Neural cell (in vitro differentiated cells): Measurements from ENCODE around the gene PHLPP2.

Experiments
- EP300 ChIP-seq: fragments of 450-650 bp; conservative IDR thresholded peaks from 2 replicates; pipeline ENCODE4 v1.6.1; 2014; ENCODE audit warnings: antibody characterized with exemption, mild to moderate bottlenecking, moderate library complexity; ENCODE audit not compliant: poor library complexity, severe bottlenecking
- EZH2 ChIP-seq: fragments of 200-600, 300-800 bp; shearing (Covaris generic), sonication (generic); IDR thresholded peaks from 2 replicates; pipeline ENCODE4 v1.6.1; 2014; ENCODE audit warnings: antibody characterized with exemption, low read length, borderline replicate concordance, mild to moderate bottlenecking; ENCODE audit not compliant: insufficient read depth, poor library complexity, severe bottlenecking
- MXI1 ChIP-seq: fragments of 450-650 bp; conservative IDR thresholded peaks from 2 replicates; pipeline ENCODE4 v1.6.1; 2014; ENCODE audit warnings: antibody characterized with exemption, mild to moderate bottlenecking; ENCODE audit not compliant: poor library complexity, severe bottlenecking
- POLR2AphosphoS5 ChIP-seq: IDR thresholded peaks from 2 replicates; pipeline ENCODE4 v1.6.1; 2012
- RAD21 ChIP-seq: fragments of 450-650 bp; conservative IDR thresholded peaks from 2 replicates; pipeline ENCODE4 v1.6.1; 2014; ENCODE audit warnings: antibody characterized with exemption, mild to moderate bottlenecking, moderate library complexity
- REST ChIP-seq: IDR thresholded peaks from 2 replicates; pipeline ENCODE4 v1.6.1; 2012; ENCODE audit warnings: borderline replicate concordance
- SMC3 ChIP-seq: fragments of 450-650 bp; conservative IDR thresholded peaks from 2 replicates; pipeline ENCODE4 v1.6.1; 2014; ENCODE audit warnings: antibody characterized with exemption, mild to moderate bottlenecking, moderate library complexity; ENCODE audit not compliant: poor library complexity
- TAF1 ChIP-seq: IDR thresholded peaks from 2 replicates; pipeline ENCODE4 v1.6.1; 2012; ENCODE audit warnings: low read depth
- TF ChIP-seq, protein P1 (sequence below): fragments of 450-650 bp; IDR thresholded peaks from 2 replicates; pipeline ENCODE4 v1.5.1; 2014; ENCODE audit warnings: antibody characterized with exemption, mild to moderate bottlenecking, moderate library complexity; ENCODE audit not compliant: poor library complexity, severe bottlenecking

- TF ChIP-seq, protein P1, sequence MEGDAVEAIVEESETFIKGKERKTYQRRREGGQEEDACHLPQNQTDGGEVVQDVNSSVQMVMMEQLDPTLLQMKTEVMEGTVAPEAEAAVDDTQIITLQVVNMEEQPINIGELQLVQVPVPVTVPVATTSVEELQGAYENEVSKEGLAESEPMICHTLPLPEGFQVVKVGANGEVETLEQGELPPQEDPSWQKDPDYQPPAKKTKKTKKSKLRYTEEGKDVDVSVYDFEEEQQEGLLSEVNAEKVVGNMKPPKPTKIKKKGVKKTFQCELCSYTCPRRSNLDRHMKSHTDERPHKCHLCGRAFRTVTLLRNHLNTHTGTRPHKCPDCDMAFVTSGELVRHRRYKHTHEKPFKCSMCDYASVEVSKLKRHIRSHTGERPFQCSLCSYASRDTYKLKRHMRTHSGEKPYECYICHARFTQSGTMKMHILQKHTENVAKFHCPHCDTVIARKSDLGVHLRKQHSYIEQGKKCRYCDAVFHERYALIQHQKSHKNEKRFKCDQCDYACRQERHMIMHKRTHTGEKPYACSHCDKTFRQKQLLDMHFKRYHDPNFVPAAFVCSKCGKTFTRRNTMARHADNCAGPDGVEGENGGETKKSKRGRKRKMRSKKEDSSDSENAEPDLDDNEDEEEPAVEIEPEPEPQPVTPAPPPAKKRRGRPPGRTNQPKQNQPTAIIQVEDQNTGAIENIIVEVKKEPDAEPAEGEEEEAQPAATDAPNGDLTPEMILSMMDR = no peak
- no peak for TF ChIP-seq EZH2
- TF ChIP-seq TAF1 = no peak
- TF ChIP-seq POLR2AphosphoS5 = no peak
- TF ChIP-seq EP300 = no peak
- TF ChIP-seq SMC3 = no peak
- no peak for TF ChIP-seq REST
- TF ChIP-seq RAD21 = no peak
- TF ChIP-seq MXI1 = no peak
These were observed 12.7 kb downstream of the PHLPP2 start for GRCh38 chr16:71711789-71712188.
